Common myeloid progenitor, CD34-positive (primary cell): Measurements from ENCODE around the gene PLCXD3.

Source experiments
- CTCF ChIA-PET: fragments of 350-600 bp; sonication (Branson Sonifier 250); formaldehyde crosslinking; loops from one replicate; lab custom pipeline; 2021; ENCODE audit warnings: antibody characterized with exemption; lab: Charles Lee
- POLR2A ChIA-PET: fragments of 350-600 bp; sonication (Branson Sonifier 250); formaldehyde crosslinking; loops from one replicate; lab custom pipeline; 2021; ENCODE audit warnings: antibody characterized with exemption; lab: Charles Lee
- DNase-seq, 3 donors: peaks; one replicate each; pipeline versions ENCODE4 v3.0.0 to v3.0.0-alpha.2; 2013
- H3K27ac ChIP-seq, 2 experiments: 1 replicate in 1 of 2; 2 replicates in 1 of 2; pipeline ENCODE4 v1.7.0; 2013; ENCODE audit warnings: inconsistent platforms in 2 of 2, low read length in 2 of 2, mild to moderate bottlenecking in 2 of 2, low read depth in 1 of 2, moderate library complexity in 1 of 2; ENCODE audit not compliant: severe bottlenecking in 2 of 2, insufficient read depth in 1 of 2, poor library complexity in 1 of 2
- H3K27me3 ChIP-seq, 5 experiments: replicated peaks in 2 of 5; 1 replicate in 3 of 5; 2 replicates in 2 of 5; pipeline versions ENCODE4 v1.6.1 to v1.7.0; 2013; ENCODE audit warnings: low read length in 4 of 5, mild to moderate bottlenecking in 2 of 5, moderate library complexity in 2 of 5, inconsistent platforms in 1 of 5; ENCODE audit not compliant: insufficient read depth in 5 of 5, control insufficient read depth in 4 of 5
- H3K36me3 ChIP-seq, 4 experiments: 1 replicate in 2 of 4; 2 replicates in 2 of 4; pipeline versions ENCODE4 v1.6.1 to v1.7.0; 2013; ENCODE audit warnings: low read length in 3 of 4, control low read depth in 1 of 4, mild to moderate bottlenecking in 1 of 4; ENCODE audit not compliant: control insufficient read depth in 4 of 4, insufficient read depth in 4 of 4
- H3K4me1 ChIP-seq, 4 experiments: 1 replicate in 3 of 4; 2 replicates in 1 of 4; pipeline versions ENCODE4 v1.6.1 to v1.7.1; 2013; ENCODE audit warnings: low read length in 3 of 4, mild to moderate bottlenecking in 3 of 4, control low read depth in 1 of 4, inconsistent platforms in 1 of 4, moderate library complexity in 1 of 4; ENCODE audit not compliant: control insufficient read depth in 4 of 4, insufficient read depth in 4 of 4; ENCODE audit errors: control extremely low read depth in 1 of 4
- H3K4me3 ChIP-seq, 7 experiments: 1 replicate in 4 of 7; 2 replicates in 3 of 7; pipeline versions ENCODE4 v1.5.1 to v1.7.0; 2013; ENCODE audit warnings: mild to moderate bottlenecking in 7 of 7, low read length in 6 of 7, moderate library complexity in 6 of 7, inconsistent platforms in 2 of 7, low read depth in 2 of 7, control low read depth in 1 of 7; ENCODE audit not compliant: insufficient read depth in 4 of 7, control insufficient read depth in 1 of 7; ENCODE audit errors: extremely low read depth in 1 of 7
- H3K9me3 ChIP-seq, 5 experiments: 1 replicate in 4 of 5; 2 replicates in 1 of 5; pipeline versions ENCODE4 v1.6.1 to v1.7.1; 2013; ENCODE audit warnings: low read length in 4 of 5, mild to moderate bottlenecking in 2 of 5, inconsistent platforms in 1 of 5, low read depth in 1 of 5, moderate library complexity in 1 of 5; ENCODE audit not compliant: control insufficient read depth in 4 of 5, insufficient read depth in 2 of 5; ENCODE audit errors: control extremely low read depth in 1 of 5
- WGBS: methylation state at CpG from one replicate; pipeline ENCODE4 v1.1.5; 2013; ENCODE audit not compliant: insufficient coverage; 5-methylcytosine and 5-hydroxymethylcytosine counted together

The PLCXD3 gene

GRCh38 chr5:41281215-41281810, 229.1 kb downstream of the PLCXD3 start:
- ChIA-PET CTCF (no interaction called here), POLR2A (no interaction called here)
- H3K4me3 ChIP-seq = no peak overlapping the region
- H3K4me1 ChIP-seq = no peaks in the 10 kb centered on the region
- no peaks in the 10 kb centered on the region for H3K9me3 ChIP-seq
- no peaks in the 10 kb centered on the region for H3K36me3 ChIP-seq
- no peaks in the 10 kb centered on the region for H3K27me3 ChIP-seq
- H3K27ac ChIP-seq = no peak overlapping the region
- peak in 2 of 3 donors; percentile 1 for DNase-seq
- 25% methylated on average over 10 of the region's 12 CpGs for WGBS

- 100% methylated on average over 1 of the region's 2 CpGs for WGBS
- POLR2A ChIA-PET = no interaction called here
Measured at GRCh38 chr5:41279040-41279439, 231.4 kb downstream of the PLCXD3 start.

GRCh38 chr5:41277476-41278245, 232.7 kb downstream of the PLCXD3 start:
- Histone ChIP-seq H3K27me3 (no peaks in the 10 kb centered on the region), H3K9me3 (no peaks in the 10 kb centered on the region), H3K4me1 (no peaks in the 10 kb centered on the region), H3K36me3 (no peaks in the 10 kb centered on the region), H3K4me3 (no peak overlapping the region), H3K27ac (no peak overlapping the region)
- no peak for DNase-seq
- ChIA-PET POLR2A (no interaction called here), CTCF (no interaction called here)
- WGBS = 69% methylated on average over 3 of the region's 4 CpGs

More at GRCh38 chr5:41279040-41279439, 231.4 kb downstream of the PLCXD3 start:
- no peak overlapping the region for H3K4me3 ChIP-seq
- H3K27ac ChIP-seq = no peak overlapping the region
- no peaks in the 10 kb centered on the region for H3K4me1 ChIP-seq
- H3K27me3 ChIP-seq = no peaks in the 10 kb centered on the region
- CTCF ChIA-PET = no interaction called here
- no peaks in the 10 kb centered on the region for H3K9me3 ChIP-seq
- DNase-seq = no peak
- H3K36me3 ChIP-seq = no peaks in the 10 kb centered on the region

- WGBS = 75% methylated on average over 4 of the region's 8 CpGs
- Histone ChIP-seq H3K4me3 (no peak overlapping the region), H3K27ac (no peak overlapping the region), H3K27me3 (no peaks in the 10 kb centered on the region), H3K9me3 (no peaks in the 10 kb centered on the region), H3K36me3 (no peaks in the 10 kb centered on the region), H3K4me1 (no peaks in the 10 kb centered on the region)
- DNase-seq = no peak
- POLR2A ChIA-PET = no interaction called here
- CTCF ChIA-PET = no interaction called here
Measured at GRCh38 chr5:41275813-41276512, 234.4 kb downstream of the PLCXD3 start.

- Histone ChIP-seq H3K36me3 (no peaks in the 10 kb centered on the region), H3K9me3 (no peaks in the 10 kb centered on the region), H3K27ac (no peak overlapping the region), H3K4me3 (no peak overlapping the region), H3K27me3 (peaks cover 0 to 1% (median 0%) of the 10 kb centered on the region in 5 experiments), H3K4me1 (no peaks in the 10 kb centered on the region)
- ChIA-PET CTCF (interaction anchor here (0.8 to 1.0 kb wide), 2 partner anchors 16 to 573 kb away, joined by 3 to 4 read pairs; no protein-coding TSS in a partner anchor), POLR2A (no interaction called here)
- no CpG with 5 or more reads among the region's 2 CpGs for WGBS
- peak; percentile 17 to 45 (median 41) for DNase-seq
Measured at GRCh38 chr5:41270423-41271251, 239.8 kb downstream of the PLCXD3 start.

- no peak overlapping the region for H3K4me3 ChIP-seq
- WGBS = 100% methylated on average over 1 of the region's 1 CpG
- CTCF ChIA-PET = no interaction called here
- no peaks in the 10 kb centered on the region for H3K36me3 ChIP-seq
- peaks cover 0 to 3% (median 0%) of the 10 kb centered on the region in 5 experiments for H3K27me3 ChIP-seq
- no peaks in the 10 kb centered on the region for H3K4me1 ChIP-seq
- H3K9me3 ChIP-seq = no peaks in the 10 kb centered on the region
- POLR2A ChIA-PET = no interaction called here
- no peak for DNase-seq
- H3K27ac ChIP-seq = no peak overlapping the region
Measured at GRCh38 chr5:41268894-41269293, 241.5 kb downstream of the PLCXD3 start.
